ENCODE results near the gene MYO1B.

The MYO1B gene

GRCh38 chr2:191268596-191268995 lies 23.4 kb downstream of the MYO1B start:
- TF ChIP-seq, protein P1, sequence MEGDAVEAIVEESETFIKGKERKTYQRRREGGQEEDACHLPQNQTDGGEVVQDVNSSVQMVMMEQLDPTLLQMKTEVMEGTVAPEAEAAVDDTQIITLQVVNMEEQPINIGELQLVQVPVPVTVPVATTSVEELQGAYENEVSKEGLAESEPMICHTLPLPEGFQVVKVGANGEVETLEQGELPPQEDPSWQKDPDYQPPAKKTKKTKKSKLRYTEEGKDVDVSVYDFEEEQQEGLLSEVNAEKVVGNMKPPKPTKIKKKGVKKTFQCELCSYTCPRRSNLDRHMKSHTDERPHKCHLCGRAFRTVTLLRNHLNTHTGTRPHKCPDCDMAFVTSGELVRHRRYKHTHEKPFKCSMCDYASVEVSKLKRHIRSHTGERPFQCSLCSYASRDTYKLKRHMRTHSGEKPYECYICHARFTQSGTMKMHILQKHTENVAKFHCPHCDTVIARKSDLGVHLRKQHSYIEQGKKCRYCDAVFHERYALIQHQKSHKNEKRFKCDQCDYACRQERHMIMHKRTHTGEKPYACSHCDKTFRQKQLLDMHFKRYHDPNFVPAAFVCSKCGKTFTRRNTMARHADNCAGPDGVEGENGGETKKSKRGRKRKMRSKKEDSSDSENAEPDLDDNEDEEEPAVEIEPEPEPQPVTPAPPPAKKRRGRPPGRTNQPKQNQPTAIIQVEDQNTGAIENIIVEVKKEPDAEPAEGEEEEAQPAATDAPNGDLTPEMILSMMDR (IDR thresholded peaks at IDR 0.05; ENCODE audit: control extremely low read depth, extremely low read depth, low read depth, missing control alignments): no peak
- ChIA-PET CTCF (no interaction called here), POLR2A (no interaction called here)
- no peak for DNase-seq (ENCODE audit: extremely low spot score)

DNA sequence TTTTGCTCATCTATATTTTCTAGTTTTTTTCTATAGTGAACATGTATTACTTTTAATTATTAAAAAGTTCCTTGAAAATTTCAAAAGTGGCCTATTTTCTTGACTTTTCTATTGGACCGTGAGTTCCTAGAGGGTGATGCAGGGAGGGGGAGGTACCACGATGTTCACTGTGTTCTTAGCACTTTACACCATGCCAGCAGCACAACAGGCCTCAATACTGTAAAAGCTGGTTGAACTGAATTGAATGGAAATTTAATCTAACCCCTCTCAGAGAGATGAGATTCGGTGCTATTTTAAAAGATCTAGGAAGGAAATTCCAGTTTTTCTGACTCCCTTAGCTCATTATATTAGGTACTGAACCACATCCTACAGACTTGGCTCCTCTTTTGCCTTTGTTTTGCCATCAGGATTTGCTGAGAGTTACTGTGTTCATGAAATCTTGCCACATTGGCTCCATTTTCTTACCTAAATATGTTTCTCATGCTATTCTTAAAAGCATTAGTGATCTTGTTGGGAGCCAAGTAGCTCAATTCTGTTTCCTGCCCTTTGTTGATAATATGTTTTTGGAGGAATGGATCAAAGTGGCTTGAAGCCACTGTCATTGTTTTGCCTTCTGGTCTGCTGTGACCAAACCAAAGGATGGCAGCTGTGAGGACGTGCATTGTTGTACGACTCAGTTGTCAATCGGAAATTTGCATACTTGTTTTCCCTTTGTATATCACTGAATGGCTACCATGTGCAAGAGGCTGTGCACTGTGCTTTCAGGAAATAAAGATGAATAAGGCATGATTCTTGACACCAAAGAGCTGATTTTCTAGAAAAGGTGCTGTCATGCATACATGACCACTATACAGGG lies 25.3 kb downstream of the MYO1B start:
- no peak for DNase-seq (ENCODE audit: extremely low spot score)
- ChIA-PET POLR2A (interaction anchor here (0.6 kb wide), 1 partner anchor 9 kb away, joined by 4 read pairs; no protein-coding TSS in a partner anchor), CTCF (interaction anchor here (0.9 to 1.3 kb wide), 3 partner anchors 17 to 82 kb away, joined by 3 read pairs; no protein-coding TSS in a partner anchor)
- TF ChIP-seq, protein P1 (IDR thresholded peaks at IDR 0.05; ENCODE audit: control extremely low read depth, extremely low read depth, low read depth, missing control alignments): no peak

- POLR2A ChIA-PET: no interaction called here
- TF ChIP-seq, protein P1 (IDR thresholded peaks at IDR 0.05; ENCODE audit: control extremely low read depth, extremely low read depth, low read depth, missing control alignments): no peak
- DNase-seq (ENCODE audit: extremely low spot score): no peak
- CTCF ChIA-PET: interaction anchor here (1.6 kb wide), 1 partner anchor 10 kb away, joined by 4 read pairs; no protein-coding TSS in a partner anchor
These were observed 26.9 kb downstream of the MYO1B start for GRCh38 chr2:191272064-191272463.

DNA sequence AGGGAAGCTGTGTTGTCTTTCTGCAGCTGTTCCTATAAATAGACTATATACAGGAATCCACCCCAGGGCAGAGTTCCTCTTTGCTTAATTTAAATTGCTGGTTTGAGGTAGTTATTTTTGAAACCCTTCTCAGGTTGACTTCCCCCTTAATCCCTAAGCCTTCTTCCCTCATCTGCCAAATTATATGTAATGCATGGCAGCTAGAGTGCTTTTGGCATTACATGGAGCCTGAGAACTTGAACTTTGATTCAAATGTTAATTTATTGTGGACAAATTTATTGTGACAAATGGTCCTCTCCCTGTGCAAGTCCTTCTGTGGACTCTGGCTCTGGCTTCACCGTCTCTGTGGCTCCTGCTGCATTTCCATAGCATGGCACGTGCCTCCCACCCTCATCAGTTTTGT lies 29.2 kb downstream of the MYO1B start:
- ChIA-PET POLR2A (no interaction called here), CTCF (no interaction called here)
- TF ChIP-seq, protein P1 (IDR thresholded peaks at IDR 0.05; ENCODE audit: control extremely low read depth, extremely low read depth, low read depth, missing control alignments): no peak
- DNase-seq (ENCODE audit: extremely low spot score): no peak

DNA sequence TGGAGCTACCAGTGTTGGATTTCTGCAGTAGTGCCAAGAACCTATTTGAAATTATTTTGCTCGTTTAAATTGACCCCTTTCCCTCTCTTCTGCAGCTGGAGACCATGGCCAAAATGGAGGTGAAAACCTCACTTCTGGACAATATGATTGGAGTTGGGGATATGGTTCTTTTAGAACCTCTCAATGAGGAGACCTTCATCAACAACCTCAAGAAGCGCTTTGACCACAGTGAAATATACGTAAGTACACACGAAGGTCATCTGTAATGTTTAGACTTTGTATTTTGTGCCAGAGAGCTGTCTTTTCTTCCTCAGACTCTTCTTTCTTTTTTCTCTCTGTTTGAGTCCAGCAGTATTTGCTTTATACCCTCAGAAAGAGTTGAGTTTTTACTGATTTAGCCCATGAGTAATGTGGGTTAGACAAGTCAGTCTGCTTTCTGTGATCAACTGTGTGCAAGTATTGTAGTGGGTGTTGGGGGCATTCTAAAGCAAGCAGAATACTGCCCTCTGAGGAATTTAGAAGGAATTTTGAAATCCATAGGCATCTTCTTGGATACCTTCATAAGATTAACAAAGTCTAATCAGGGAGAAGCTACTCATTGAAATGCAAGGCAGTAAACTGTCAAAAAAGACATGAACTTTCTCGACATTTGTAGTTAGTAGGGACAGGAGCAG lies 31.7 kb downstream of the MYO1B start:
- no peak for DNase-seq (ENCODE audit: extremely low spot score)
- CTCF ChIA-PET: interaction anchor here (1.0 to 1.5 kb wide), 3 partner anchors 17 to 225 kb away, joined by 3 to 4 read pairs (median 3); no protein-coding TSS in a partner anchor
- POLR2A ChIA-PET: no interaction called here
- TF ChIP-seq, protein P1 (IDR thresholded peaks at IDR 0.05; ENCODE audit: control extremely low read depth, extremely low read depth, low read depth, missing control alignments): no peak

DNA sequence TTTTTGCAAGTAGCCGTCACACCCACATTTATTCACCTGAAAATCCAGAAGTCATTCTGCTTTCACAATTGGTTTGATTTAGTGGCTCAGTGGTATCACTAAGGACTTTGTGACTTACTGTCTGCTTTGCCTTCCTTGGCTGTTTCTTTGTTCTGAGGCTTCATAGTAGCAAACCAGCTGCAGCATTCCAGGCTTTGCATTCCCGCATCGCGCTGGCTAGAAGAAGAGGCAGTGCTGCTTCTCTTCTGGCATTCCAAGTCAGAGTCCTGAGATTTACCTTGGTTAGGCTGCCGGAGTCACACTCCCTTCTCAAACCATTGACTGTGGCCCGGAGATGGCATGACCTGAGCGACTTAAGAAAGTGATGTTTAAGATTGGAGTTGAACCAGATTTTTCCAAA lies 35.1 kb downstream of the MYO1B start:
- TF ChIP-seq, protein P1 (IDR thresholded peaks at IDR 0.05; ENCODE audit: control extremely low read depth, extremely low read depth, low read depth, missing control alignments): no peak
- ChIA-PET CTCF (interaction anchor here (0.8 kb wide), 1 partner anchor 229 kb away, joined by 3 read pairs; no protein-coding TSS in a partner anchor), POLR2A (interaction anchor here (0.6 kb wide), 1 partner anchor 10 kb away, joined by 4 read pairs; no protein-coding TSS in a partner anchor)
- no peak for DNase-seq (ENCODE audit: extremely low spot score)
